Measurements from ENCODE around the gene LPAR3.

- TF ChIP-seq EZH2 (IDR thresholded peaks at IDR 0.05; ENCODE audit: low read length, missing control alignments): no peak
- TF ChIP-seq CTCF (conservative IDR thresholded peaks at IDR 0.05 in 1 of 2, IDR thresholded peaks at IDR 0.05 in 1 of 2; ENCODE audit: low read depth in 1 of 2, low read length in 2 of 2): no peak
Measured at GRCh38 chr1:84853741-84854721, 39.0 kb downstream of the LPAR3 start.

All from fibroblast of lung (primary cell).